NCI-H2196 treated with DMSO at 0.1 percent for 48 hours (cell line): ENCODE data around the gene TSPAN11.
"Not testable (repeated sequence)": the region's sequence is repeated elsewhere in the genome, so short reads cannot be mapped to it uniquely, and the experiment has no call there.

Source experiments
- DNase-seq: peaks from one replicate; lab custom pipeline; 2025; ENCODE audit not compliant: unreplicated experiment; lab: John Stamatoyannopoulos, UW

TSPAN11 gene

DNA sequence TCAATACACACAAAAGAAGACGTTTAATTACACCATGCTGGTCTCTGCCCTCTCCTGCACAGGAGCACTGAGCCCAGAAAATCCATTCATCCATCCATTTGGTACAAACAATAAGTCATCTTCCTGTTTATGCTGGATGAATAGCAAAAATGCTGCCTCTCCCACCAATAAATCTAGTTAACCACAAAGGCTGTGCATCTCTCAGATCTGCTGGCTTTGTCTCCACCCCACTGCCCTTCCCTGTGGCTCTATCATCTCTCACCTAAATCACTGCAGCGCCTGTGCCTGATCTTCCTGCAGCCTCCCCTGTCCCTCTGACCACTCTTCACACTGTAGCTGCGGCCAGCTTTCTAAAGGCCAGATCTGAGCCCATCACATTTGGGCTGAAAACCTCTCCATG is 74.2 kb downstream of the TSPAN11 start:
- no peak for DNase-seq

DNA sequence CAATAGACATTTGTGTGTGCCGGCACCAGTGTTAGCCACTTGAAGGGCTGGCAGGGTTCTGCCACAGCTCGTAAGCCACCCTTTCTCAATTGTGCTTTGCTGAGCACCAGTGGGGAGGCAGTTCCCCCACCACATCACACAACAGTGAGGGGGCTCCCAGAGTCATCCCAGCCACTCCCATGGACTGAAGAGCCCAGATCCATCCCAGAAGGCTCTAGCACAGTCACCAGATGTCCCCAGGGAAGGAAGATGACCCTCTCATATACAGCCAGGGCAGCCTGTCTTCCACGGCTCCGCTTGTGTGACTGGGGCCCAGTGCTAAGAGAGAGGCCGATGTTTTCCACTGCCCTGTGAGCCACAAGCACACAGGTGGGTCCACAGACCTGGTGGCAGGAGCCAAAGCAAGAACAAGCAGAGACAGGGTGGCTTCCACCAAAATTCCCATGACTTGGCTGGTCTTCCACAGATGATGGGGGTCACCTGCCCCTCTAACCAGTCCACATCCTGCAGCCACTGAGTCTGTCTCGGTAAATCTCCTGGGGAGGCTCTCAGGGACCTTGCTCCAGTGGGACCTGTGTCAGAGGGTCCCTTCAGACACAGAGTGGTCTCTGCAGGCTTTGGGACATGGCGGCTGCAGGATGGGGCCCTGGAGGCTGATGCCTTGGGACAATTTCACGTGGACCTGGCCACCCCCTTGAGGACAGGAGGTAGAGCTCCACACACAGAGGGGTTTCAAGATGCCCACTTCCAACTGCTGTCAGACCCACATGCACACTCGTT is 75.2 kb downstream of the TSPAN11 start:
- DNase-seq: no peak

DNA sequence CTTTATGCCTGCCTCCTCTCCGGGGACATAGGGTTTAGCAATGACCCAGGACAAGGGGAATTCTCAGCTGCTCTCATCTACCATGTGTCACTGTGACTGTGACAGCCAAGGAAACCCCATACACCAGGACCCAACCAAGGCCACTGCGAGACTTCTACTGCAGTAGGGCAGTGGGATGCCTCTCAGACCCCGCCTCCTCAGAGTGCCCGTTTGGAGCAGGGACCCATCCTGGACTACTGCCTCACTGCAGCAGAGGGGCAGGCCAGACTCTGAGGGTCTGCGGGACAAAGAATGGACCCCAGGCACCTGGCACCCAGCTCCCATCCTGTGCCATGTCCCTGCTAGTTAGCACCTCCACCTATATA is 75.8 kb downstream of the TSPAN11 start:
- no peak for DNase-seq

DNA sequence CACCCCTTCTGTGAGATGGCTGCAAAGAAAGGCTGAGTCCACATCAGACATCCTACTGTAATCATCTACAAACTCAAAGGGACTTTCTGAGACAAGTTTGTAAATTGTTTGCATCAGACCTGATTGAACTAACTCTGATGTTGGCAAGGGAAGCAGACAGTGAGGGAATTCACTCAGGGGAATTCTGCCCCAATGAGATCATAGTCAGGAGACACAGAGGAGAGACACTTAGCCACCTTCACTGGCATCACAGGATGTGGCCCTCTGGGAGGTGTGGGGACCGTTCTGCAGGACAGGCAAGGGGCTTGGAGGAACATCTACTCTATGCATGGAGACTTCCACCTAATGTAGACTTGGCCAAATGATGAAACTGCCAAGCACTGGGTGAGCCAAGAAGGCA is 76.5 kb downstream of the TSPAN11 start:
- DNase-seq: no peak

DNA sequence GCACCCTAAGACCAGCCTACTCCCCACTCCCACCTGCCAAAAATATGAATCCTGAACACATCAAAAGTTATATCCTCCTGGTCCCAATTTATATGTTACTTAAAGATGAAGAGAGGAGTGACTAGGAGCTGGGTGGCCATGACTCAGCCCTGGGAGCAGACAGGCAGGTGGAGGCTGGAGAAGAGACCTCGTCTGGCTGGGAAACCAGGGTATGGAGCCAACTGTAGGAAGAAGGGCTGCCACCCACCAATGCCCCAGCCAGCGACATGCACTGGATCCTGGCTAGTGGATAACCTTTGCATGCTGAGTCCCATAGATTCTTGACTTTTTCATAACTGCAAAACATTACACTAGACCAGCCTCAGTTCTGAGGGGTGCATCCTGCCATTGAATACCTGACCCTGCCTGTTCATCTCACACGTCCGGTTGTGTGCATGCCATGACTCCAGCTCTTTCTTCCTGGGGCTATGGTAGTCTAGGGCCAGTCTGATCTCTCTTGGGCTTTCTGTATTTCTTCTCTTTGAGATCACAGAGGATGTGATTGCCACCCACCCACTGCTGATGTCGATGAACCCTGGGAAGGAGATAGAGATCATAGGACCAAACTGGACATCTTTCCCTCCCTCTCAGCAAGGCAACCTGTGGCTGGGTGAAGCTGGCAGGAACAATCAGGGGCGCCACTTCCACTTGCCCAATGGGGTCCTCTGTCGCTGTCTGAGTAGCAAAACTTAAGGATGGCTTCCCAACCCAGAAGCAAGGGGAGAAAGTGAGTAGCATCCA is 77.5 kb downstream of the TSPAN11 start:
- DNase-seq: no peak

DNA sequence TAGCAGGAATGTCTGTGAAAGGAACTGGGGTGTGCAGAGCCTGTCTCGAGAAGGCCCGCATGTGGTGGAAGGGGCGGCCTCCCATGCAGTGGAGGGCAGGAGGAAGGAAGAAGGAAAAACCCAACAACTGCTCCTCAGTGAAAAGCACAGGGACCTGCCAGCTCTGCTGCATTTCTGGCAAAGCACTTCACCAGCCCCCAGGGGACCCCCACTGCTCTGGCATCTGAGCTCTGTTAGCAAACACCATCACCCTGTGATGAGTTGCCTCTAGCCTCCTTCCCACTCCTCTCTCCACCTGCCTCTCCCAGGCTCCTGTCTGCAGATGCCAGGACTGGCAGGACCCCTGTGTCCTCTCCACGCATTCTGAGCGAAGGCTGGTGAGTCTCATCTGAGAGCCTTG is 78.1 kb downstream of the TSPAN11 start:
- DNase-seq: no peak

DNA sequence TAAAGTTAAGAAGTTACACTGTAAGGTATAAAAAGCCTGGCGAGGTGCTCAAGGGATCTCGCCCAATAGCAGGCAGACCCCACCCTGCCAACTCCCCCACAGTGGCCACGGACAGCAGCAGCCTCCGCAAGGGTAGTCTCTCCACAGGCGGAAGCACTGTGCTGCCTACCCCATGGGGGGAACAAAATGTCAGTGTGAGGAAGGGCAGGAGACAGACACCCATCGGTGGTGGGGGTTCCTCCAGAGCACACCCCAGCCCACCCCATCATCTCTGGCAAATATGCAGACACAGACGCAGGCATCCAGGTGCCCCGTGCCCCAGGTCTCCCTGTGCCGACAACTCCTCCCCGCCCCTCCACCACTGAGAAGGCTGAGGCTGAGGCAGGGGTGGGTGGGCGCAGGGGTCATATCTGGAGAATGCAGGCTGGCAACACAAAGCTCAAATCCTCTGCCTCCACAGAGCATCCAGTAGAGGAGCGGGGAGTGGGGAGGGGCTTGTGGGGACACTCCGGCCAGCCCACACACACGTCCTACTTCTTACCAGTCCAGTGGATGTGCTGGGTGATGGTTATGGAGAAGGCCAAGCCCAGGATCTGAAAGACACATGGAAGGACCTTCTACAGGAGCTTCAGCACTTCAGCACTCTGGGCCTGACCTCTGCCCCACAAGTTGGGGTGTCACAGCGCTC is 78.9 kb downstream of the TSPAN11 start:
- DNase-seq: no peak

GRCh38 chr12:31005944-31006361 is 79.4 kb downstream of the TSPAN11 start:
- no peak for DNase-seq

DNA sequence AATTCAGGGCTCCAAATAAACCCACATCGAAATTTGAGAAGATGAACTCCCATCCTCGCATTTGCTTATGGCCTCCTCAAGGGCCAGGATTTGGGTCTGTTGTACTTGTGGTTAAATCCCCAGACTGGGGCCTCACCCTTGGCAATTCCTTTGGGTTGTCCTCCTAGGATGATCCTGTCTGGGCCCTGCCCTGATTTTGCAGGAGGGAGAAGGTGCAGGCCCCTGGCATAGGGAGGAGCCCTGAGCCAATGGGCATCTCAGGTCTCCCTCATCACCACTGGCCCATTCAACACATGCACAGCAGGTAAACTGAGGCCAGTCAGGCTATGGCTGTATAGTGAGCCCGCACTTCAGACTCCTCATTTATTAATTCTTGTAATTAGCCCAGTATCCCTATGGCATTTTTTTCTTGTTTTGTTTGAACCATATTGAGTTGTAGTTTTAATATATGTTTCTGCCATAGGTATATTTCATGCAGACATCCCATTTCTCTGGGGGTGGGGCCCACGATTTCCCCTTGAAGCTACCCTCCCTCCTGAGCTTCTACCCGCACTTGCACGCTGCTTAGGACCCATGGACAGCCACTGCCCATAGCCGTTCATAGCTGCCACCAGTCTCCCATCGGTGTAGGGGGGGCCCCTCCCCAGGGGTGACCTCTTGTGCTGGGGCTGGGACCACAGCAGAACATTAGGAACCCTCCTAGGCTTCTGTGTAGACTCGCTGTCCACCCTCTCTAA is 80.0 kb downstream of the TSPAN11 start:
- no peak for DNase-seq

GRCh38 chr12:31007153-31007495 is 80.6 kb downstream of the TSPAN11 start:
- DNase-seq: no peak

DNA sequence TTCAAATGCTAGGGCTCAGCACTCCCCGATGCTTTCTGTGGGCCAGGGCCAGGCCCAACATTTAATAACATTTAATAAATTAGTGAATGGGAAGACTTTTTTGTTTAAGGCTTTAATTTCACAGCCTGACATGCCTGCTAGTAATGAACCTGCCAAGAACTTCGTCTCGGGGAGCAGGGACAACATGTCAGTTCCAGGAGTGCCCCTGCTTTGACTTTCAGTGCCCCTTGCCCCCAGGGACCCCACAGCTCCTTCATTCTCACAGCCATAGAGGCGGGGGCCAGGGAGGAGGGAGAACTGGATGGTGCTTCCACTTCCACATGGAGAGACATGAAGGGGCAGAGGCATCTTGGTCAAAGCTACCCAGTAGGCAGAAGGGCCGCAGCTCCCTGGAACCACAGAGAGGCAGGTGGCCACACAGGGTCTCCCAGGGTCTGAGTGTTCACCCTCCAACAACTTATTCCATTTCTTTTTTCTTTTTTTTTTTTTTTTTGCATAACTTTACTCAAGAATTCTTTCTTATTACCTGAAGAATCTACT is 81.2 kb downstream of the TSPAN11 start:
- DNase-seq: no peak

DNA sequence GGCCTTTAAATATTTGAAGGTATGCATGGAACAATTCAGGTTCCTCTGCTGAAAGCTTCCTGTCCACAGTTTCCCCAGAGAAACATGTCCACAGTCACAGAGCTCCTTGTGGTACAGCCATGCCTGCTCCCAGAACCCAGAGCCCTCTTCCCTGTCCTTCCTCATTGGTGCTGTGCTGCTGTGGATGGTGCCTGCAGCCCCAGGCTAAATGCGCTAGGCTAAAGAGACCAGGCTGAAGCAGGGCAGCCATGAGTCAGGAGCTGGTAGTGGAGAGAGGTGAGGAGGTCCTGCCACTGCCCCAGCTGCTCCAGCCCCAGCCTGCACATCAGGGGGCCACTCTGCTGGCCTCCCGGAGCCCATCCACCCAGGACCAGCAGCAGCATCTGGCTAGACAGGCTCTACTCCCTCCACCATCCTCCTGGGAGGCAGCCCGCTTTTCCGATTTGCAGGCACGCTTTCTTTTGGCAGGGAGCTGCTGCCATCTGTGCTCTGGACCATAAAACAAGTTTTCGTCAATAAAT is 81.8 kb downstream of the TSPAN11 start:
- no peak for DNase-seq

DNA sequence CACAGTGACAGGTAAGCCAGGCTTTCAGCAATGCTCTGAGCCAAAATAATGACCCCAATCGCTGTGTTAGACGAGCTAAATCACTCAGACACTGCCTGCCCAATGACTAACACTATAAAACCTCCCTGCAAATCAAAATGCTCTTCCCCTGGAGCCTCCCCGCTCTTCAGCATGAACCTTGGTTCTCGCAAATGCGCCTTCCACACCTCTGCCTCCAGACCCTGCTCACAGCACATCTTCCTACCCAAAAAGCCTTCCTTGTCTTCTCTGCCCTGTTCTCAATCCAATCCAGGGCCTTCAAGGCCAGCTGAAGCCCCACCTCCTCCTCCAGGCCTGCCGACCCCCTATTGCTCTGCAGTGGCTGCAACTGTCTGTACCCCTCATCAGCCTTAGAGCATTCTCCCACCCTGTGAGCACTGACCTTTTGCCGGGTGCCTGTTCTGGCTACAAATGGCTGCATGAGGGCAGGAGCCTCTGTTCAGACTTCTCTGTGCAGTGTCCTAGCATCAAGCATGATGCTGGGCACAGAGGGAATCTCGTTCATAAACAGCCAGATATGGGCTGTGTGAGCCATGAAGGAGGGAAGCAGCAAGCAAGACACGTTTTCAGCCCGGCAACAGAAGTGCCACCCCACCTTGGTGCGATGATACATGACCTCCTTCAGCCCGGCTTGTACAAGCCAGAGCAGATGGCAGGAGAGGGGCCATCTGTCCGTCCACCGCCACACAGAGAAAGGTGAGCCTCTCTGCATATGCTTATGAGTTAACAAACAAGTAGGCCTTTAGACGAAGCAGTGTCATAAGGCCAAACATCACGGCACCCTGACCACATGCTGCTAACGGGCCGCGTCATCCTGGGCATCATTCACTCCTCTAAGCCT is 82.7 kb downstream of the TSPAN11 start:
- DNase-seq: no peak

DNA sequence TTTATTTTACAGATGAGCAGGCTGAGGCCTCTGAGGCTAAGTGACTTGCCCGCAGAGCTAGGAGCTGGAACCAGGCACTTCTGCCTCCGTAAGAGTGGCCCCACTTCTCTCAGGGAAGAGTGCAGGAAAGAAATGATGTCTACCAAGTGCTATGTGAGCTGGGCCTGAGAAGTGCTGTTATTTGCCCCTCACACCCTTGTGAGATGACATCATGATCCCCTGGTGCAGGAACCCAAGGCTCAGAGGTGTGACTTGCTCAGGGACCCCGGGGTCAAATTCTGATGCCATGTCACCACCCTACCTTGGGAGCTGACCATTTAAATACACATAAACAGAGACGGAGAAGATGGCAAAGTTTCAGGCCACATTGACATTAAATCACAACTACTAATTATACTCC is 83.4 kb downstream of the TSPAN11 start:
- no peak for DNase-seq

DNA sequence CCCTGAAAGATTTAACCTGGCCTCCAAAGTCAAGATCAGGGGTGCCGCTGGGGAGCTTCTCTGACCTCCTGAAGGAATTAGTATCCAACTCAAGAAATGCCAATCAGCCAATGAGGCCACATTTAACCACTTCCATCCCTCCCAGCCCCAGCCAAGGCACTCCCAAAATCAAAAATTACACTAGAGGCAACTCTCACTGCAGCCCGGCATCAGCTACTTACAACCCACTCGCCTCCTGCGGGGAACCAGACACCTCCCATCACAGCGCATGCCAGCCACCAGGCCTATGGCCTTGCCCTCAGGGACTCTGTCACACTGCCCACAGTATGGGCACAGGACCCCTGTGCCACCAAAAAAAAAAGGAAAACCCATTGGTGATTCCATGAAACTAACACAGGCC is 84.8 kb downstream of the TSPAN11 start:
- DNase-seq: no peak

DNA sequence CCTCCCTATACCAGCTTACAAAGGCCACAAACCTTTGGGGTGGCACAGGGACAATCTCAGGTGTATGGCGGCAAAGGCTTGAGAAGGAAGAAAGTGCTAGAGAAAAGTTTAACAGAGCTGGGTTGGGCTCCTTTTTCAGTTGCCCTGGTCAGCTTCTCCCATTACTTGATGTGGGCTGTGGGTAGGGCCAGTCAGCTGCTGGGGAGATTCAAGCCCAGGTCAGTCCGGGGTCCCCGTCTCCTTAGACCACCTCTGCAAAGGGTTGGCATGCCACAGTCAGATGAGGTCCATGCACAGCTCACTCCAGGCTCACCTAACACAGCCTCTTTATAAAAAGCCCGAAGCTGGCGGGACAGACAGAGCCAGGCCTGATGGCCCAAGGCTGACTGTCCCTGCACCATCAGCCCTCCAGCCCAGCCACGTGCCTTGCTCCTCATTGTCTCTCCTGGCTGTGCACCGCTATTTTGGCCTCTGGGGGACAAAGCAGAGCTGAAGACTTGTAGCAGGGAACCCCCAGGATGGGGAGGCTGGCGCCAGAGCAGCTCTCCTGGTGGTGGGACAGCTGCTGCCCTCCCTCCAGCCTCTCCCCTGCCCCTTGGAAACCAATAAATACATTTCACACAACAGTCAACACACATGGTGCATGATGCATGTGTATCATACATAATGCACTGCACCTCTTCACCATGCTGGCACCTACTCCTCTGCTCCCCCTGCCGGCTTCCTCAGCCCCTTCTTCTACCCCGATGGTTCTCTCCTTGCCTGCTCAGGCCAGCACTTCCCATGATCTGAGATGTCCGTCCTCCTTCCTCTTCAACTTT is 85.4 kb downstream of the TSPAN11 start:
- DNase-seq: no peak

GRCh38 chr12:31012567-31012891 is 86.0 kb downstream of the TSPAN11 start:
- not testable (repeated sequence) for DNase-seq

- no peak for DNase-seq
Observed at GRCh38 chr12:31015215-31015614, 88.7 kb downstream of the TSPAN11 start.

DNA sequence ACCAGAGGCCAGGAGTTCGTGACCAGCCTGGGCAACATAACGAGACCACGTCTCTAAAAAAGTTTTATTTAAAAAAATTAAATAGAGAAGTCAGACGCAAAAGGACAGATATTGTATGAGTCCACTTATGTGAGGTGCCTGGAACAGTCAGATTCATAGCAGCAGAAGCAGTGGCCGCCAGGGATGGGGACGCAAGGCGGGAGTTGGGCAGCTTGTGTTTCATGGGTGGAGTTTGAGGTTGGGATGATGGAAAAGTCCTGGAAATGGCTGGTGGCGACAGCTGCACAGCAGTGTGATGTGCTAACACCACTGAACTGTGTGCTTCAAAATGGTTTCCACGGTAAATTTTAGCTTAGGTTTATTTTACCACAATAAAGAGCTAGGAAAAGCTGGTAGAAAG is 89.5 kb downstream of the TSPAN11 start:
- no peak for DNase-seq
